Peyer's patch (tissue), 4 donors: Measurements from ENCODE around the gene SELENOP.

ENCODE experiments used
- POLR2A ChIP-seq, 2 donors: fragments of 450-650 bp; IDR thresholded peaks; one replicate each; pipeline ENCODE4 v1.5.1; 2017; ENCODE audit warnings: antibody characterized with exemption in 2 of 2, mild to moderate bottlenecking in 2 of 2, moderate library complexity in 2 of 2
- TF ChIP-seq, protein P1 (sequence below), 6 experiments: fragments of 450-650 bp in 4 of 6; fragments of 200-600 bp in 2 of 6; sonication (generic) in 1 of 6; IDR thresholded peaks; one replicate each; pipeline ENCODE4 v1.5.1; 2017 to 2019; ENCODE audit warnings: antibody characterized with exemption in 6 of 6, mild to moderate bottlenecking in 3 of 6, moderate library complexity in 1 of 6

DNA sequence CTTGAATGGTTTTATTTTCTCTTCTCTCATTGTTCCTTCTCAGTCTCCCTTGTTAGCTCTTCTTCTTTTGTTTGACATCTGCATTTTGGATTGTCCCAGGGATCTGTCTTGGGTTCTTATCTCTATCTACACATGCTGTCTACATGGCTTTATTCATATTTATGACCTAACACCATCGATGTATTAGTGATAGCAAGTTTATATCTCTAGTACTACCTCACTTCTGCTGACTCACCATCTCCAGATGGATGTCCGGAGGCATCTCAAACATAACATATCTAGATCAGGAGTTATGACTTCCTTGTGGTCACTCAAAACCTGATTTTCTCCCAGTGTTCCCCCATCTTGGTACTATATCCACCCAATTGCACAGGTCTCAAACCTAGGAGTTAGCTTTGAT lies 19.2 kb upstream of the SELENOP start:
- TF ChIP-seq, protein P1, sequence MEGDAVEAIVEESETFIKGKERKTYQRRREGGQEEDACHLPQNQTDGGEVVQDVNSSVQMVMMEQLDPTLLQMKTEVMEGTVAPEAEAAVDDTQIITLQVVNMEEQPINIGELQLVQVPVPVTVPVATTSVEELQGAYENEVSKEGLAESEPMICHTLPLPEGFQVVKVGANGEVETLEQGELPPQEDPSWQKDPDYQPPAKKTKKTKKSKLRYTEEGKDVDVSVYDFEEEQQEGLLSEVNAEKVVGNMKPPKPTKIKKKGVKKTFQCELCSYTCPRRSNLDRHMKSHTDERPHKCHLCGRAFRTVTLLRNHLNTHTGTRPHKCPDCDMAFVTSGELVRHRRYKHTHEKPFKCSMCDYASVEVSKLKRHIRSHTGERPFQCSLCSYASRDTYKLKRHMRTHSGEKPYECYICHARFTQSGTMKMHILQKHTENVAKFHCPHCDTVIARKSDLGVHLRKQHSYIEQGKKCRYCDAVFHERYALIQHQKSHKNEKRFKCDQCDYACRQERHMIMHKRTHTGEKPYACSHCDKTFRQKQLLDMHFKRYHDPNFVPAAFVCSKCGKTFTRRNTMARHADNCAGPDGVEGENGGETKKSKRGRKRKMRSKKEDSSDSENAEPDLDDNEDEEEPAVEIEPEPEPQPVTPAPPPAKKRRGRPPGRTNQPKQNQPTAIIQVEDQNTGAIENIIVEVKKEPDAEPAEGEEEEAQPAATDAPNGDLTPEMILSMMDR (IDR thresholded peaks at IDR 0.05) = no peak
- no peak for TF ChIP-seq POLR2A (IDR thresholded peaks at IDR 0.05)
